Lung (tissue), 12 donors: ENCODE data around the gene ARHGAP1. TPM values are rescaled to one million over a fixed set of nuclear protein-coding genes. Genes with fewer than 3 reads are reported as not detected.

Source experiments
- ATAC-seq: fragments of 200-7000 bp; cut with Tn5 transposase; one replicate; pipeline ENCODE4 v1.9.1; 2020; ENCODE audit warnings: moderate number of reproducible peaks; ENCODE audit not compliant: insufficient read depth, low FRiP score
- DNase-seq, 3 donors: peaks; one replicate each; pipeline ENCODE4 v3.0.0-alpha.2; 2013 to 2017
- H3K27ac ChIP-seq, 2 donors: one replicate each; pipeline ENCODE4 v1.5.1; 2013; ENCODE audit warnings: mild to moderate bottlenecking in 2 of 2, moderate library complexity in 2 of 2, control low read depth in 1 of 2, inconsistent platforms in 1 of 2, low read depth in 1 of 2, low read length in 1 of 2
- H3K27me3 ChIP-seq, 3 donors: one replicate each; pipeline ENCODE4 v1.5.1; 2013; ENCODE audit warnings: low read length in 2 of 3; ENCODE audit not compliant: control insufficient read depth in 3 of 3, insufficient read depth in 3 of 3
- H3K36me3 ChIP-seq, 4 donors: one replicate each; pipeline ENCODE4 v1.5.1; 2013; ENCODE audit warnings: low read length in 4 of 4, mild to moderate bottlenecking in 1 of 4, moderate library complexity in 1 of 4; ENCODE audit not compliant: control insufficient read depth in 4 of 4, insufficient read depth in 4 of 4
- H3K4me1 ChIP-seq, 5 donors: one replicate each; pipeline ENCODE4 v1.5.1; 2013; ENCODE audit warnings: low read length in 5 of 5, mild to moderate bottlenecking in 2 of 5, moderate library complexity in 1 of 5; ENCODE audit not compliant: control insufficient read depth in 5 of 5, insufficient read depth in 5 of 5
- H3K4me3 ChIP-seq: one replicate; pipeline ENCODE4 v1.5.1; 2013; ENCODE audit warnings: mild to moderate bottlenecking, control low read depth, moderate library complexity
- H3K9ac ChIP-seq, 2 donors: one replicate each; pipeline ENCODE4 v1.5.1; 2013; ENCODE audit warnings: low read length in 2 of 2, control low read depth in 1 of 2; ENCODE audit not compliant: insufficient read depth in 1 of 2
- H3K9me3 ChIP-seq, 4 donors: one replicate each; pipeline ENCODE4 v1.5.1; 2013; ENCODE audit warnings: low read length in 3 of 4, mild to moderate bottlenecking in 1 of 4, moderate library complexity in 1 of 4; ENCODE audit not compliant: control insufficient read depth in 4 of 4, insufficient read depth in 3 of 4
- WGBS, 2 donors: extraction: QIAGEN DNeasy Blood & Tissue Kit; methylation state at CpG; one replicate each; pipeline ENCODE4 v1.1.7; 2013; 5-methylcytosine and 5-hydroxymethylcytosine counted together
- polyA plus RNA-seq, 2 donors: library from polyadenylated mRNA; stranded (reverse); fragments of 200-250 nt; gene quantifications; one replicate each; pipeline ENCODE4 v1.2.1, GENCODE V29; 2013
- total RNA-seq, 2 donors: library from RNA; depleted of rRNA in 1 of 2; stranded (reverse); fragments of >200 nt in 1 of 2; gene quantifications; one replicate each; pipeline ENCODE4 v1.2.1, GENCODE V29; 2014 to 2021
- TF ChIP-seq, protein P1 (sequence below): IDR thresholded peaks from 2 replicates; pipeline ENCODE4 v1.5.1; 2012; ENCODE audit warnings: mild to moderate bottlenecking; ENCODE audit errors: control extremely low read depth, extremely low read depth
- donor health status: control.
- donor health status: control.
- donor health status: Bipolar disorder and iron deficiency.
- donor health status: healthy.
- donor health status: DM: yes; HTN: yes; CAD: no.

Gene ARHGAP1
- total and polyA plus RNA-seq, 4 donors = 23.3 to 87.9 (median 36.6) TPM

DNA sequence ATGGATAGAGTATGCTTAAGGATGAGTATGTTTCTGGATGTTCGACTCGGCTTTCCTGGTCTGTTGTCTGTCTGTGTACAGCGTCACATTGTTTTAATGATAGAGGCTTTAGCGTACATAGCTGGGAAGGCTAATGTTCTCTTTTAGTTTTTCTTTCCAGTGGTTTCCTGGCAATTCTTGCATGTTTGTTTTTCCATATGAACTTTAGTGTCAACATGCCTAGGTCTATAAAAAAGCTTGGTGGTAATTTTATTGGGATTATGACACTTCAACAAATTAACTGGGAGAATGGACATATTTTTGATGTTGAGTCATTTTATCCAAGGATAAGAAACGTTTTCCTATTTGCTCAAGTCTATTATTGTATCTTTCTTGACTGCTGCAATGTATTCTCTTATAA lies 36.2 kb upstream of the ARHGAP1 start:
- H3K27me3 ChIP-seq = no peaks in the 10 kb centered on the region
- 72 to 73% methylated on average over 5 of the region's 5 CpGs for WGBS, 2 donors
- H3K4me1 ChIP-seq = no peaks in the 10 kb centered on the region
- H3K9me3 ChIP-seq = no peaks in the 10 kb centered on the region
- no peak overlapping the region for H3K27ac ChIP-seq
- no peak overlapping the region for H3K9ac ChIP-seq
- ATAC-seq (no peak), DNase-seq (no peak)
- H3K4me3 ChIP-seq = no peak overlapping the region
- TF ChIP-seq, protein P1, sequence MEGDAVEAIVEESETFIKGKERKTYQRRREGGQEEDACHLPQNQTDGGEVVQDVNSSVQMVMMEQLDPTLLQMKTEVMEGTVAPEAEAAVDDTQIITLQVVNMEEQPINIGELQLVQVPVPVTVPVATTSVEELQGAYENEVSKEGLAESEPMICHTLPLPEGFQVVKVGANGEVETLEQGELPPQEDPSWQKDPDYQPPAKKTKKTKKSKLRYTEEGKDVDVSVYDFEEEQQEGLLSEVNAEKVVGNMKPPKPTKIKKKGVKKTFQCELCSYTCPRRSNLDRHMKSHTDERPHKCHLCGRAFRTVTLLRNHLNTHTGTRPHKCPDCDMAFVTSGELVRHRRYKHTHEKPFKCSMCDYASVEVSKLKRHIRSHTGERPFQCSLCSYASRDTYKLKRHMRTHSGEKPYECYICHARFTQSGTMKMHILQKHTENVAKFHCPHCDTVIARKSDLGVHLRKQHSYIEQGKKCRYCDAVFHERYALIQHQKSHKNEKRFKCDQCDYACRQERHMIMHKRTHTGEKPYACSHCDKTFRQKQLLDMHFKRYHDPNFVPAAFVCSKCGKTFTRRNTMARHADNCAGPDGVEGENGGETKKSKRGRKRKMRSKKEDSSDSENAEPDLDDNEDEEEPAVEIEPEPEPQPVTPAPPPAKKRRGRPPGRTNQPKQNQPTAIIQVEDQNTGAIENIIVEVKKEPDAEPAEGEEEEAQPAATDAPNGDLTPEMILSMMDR = no peak
- H3K36me3 ChIP-seq = peaks cover 0 to 2% (median 0%) of the 10 kb centered on the region in 4 donors

DNA sequence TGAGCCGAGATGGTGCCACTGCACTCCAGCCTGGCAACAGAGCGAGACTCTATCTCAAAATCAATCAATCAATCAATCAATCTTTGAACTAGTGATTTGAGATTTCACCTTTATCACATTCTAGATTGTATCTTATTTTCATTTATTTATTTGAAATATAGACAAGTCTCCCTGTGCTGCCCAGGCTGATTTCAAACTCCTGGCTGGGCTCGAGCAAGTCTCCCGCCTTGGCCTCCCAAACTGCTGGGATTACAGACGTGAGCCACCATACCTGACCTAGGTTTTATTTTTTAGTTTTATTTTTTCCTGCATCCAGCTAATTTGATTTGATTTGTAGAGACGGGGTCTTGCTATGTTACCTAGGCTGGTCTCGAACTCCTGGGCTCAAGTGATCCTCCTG lies 35.7 kb upstream of the ARHGAP1 start:
- H3K4me3 ChIP-seq = no peak overlapping the region
- no peaks in the 10 kb centered on the region for H3K4me1 ChIP-seq
- DNase-seq (no peak), ATAC-seq (no peak)
- H3K9ac ChIP-seq = no peak overlapping the region
- no peaks in the 10 kb centered on the region for H3K9me3 ChIP-seq
- H3K27me3 ChIP-seq = no peaks in the 10 kb centered on the region
- TF ChIP-seq, protein P1 = no peak
- H3K27ac ChIP-seq = no peak overlapping the region
- 94 to 96% methylated on average over 7 of the region's 7 CpGs for WGBS, 2 donors
- H3K36me3 ChIP-seq = no peaks in the 10 kb centered on the region

DNA sequence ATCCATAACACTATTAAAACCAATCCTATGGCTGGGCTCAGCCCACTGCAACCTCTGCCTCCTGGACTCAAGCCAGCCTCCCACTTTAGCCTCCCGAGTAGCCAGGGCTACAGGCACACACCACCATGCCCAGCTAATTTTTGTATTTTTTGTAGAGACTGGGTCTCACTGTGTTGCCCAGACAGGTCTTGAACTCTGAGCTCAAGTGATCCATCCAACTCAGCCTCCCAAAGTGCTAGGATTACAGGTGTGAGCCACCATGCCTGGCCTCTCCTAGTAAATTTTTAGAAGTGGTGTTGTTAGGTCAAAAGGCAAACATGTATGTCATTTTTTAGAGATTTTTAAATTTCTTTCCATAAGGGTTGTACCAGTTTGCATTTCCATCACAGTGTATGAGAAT lies 32.8 kb upstream of the ARHGAP1 start:
- no peaks in the 10 kb centered on the region for H3K4me1 ChIP-seq
- DNase-seq = no peak

GRCh38 chr11:46731545-46731944 lies 31.1 kb upstream of the ARHGAP1 start:
- Histone ChIP-seq H3K4me3 (no peak overlapping the region), H3K27ac (no peak overlapping the region), H3K27me3 (no peaks in the 10 kb centered on the region), H3K36me3 (no peaks in the 10 kb centered on the region), H3K9ac (no peak overlapping the region), H3K4me1 (no peaks in the 10 kb centered on the region), H3K9me3 (no peaks in the 10 kb centered on the region)
- TF ChIP-seq, protein P1 = no peak
- ATAC-seq (no peak), DNase-seq (no peak)
- 91 to 95% methylated on average over 4 of the region's 4 CpGs for WGBS, 2 donors

More for the DNA sequence above, 32.8 kb upstream of the ARHGAP1 start:
- WGBS, 2 donors = 79 to 94% methylated on average over 1 of the region's 1 CpG
- H3K27me3 ChIP-seq = no peaks in the 10 kb centered on the region
- no peaks in the 10 kb centered on the region for H3K9me3 ChIP-seq
- H3K9ac ChIP-seq = no peak overlapping the region
- TF ChIP-seq, protein P1 = no peak
- ATAC-seq = no peak
- no peak overlapping the region for H3K27ac ChIP-seq
- H3K4me3 ChIP-seq = no peak overlapping the region
- H3K36me3 ChIP-seq = no peaks in the 10 kb centered on the region
